Myocyte (in vitro differentiated cells): Measurements from ENCODE around the gene LSAMP. TPM values are rescaled to one million over a fixed set of nuclear protein-coding genes. Genes with fewer than 3 reads are reported as not detected.
A peak's percentile ranks its signal among the peaks of the same experiment; 100 is the strongest.

Source experiments
- DNase-seq: peaks from one replicate; pipeline ENCODE4 v3.0.0-alpha.2; 2012; ENCODE audit warnings: low read depth
- total RNA-seq: library from RNA; depleted of rRNA; stranded (reverse); fragments of >200 nt; gene quantifications from 2 replicates; pipeline ENCODE4 v1.2.3, GENCODE V29; 2014

The LSAMP gene
- total RNA-seq, 1 donor from 2014 or later = 0.03 TPM

GRCh38 chr3:116166121-116166520 is 279.2 kb downstream of the LSAMP start:
- DNase-seq = no peak

DNA sequence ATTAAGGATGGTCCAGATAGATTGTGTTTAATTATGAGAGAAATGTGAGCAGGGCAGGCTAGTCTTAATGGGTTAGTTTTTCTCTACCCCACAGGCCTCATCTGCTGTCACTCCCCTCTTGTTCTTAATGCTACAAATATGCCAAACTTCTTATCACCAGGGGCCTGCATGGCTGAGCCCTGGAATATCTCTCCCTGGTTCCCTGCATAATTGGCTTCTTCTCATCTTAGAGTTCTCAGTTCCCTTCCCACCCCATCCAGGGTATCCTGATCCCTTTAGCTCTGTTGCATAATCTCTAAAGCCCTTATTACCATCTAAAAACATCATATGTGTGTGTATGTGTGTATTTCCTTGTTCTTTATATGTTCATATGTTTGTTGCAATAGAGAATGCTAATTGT is 279.6 kb downstream of the LSAMP start:
- no peak for DNase-seq

DNA sequence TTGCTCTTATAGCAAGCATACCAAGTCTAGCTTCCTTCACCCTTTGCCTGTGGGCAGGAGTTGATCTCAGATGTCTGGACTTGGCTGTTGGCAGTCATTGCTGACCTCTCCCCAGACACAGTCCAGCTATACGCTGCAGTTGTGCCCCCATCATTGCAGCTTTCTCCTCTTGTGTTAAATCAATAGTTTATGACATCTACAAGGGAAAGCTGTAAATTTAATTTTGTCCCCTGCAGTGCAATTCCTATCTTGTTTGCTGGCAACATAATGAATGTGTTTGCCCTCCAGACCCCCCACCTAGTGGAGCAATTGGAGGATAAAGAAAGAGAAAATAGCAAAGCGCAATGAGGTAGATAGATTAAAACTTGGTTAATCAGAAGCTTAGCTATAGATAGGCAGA is 280.2 kb downstream of the LSAMP start:
- no peak for DNase-seq

- DNase-seq = no peak
These were observed 281.2 kb downstream of the LSAMP start for GRCh38 chr3:116164039-116164438.

- no peak for DNase-seq
These were observed 283.4 kb downstream of the LSAMP start for GRCh38 chr3:116161575-116162525.

- DNase-seq = no peak
These were observed 284.7 kb downstream of the LSAMP start for GRCh38 chr3:116160594-116160993.

GRCh38 chr3:116155841-116156240 is 289.4 kb downstream of the LSAMP start:
- DNase-seq = no peak

GRCh38 chr3:116154389-116154788 is 290.9 kb downstream of the LSAMP start:
- no peak for DNase-seq

- no peak for DNase-seq
These were observed 292.1 kb downstream of the LSAMP start for GRCh38 chr3:116153174-116153573.

- DNase-seq = no peak
These were observed 294.6 kb downstream of the LSAMP start for GRCh38 chr3:116150655-116151167.

DNA sequence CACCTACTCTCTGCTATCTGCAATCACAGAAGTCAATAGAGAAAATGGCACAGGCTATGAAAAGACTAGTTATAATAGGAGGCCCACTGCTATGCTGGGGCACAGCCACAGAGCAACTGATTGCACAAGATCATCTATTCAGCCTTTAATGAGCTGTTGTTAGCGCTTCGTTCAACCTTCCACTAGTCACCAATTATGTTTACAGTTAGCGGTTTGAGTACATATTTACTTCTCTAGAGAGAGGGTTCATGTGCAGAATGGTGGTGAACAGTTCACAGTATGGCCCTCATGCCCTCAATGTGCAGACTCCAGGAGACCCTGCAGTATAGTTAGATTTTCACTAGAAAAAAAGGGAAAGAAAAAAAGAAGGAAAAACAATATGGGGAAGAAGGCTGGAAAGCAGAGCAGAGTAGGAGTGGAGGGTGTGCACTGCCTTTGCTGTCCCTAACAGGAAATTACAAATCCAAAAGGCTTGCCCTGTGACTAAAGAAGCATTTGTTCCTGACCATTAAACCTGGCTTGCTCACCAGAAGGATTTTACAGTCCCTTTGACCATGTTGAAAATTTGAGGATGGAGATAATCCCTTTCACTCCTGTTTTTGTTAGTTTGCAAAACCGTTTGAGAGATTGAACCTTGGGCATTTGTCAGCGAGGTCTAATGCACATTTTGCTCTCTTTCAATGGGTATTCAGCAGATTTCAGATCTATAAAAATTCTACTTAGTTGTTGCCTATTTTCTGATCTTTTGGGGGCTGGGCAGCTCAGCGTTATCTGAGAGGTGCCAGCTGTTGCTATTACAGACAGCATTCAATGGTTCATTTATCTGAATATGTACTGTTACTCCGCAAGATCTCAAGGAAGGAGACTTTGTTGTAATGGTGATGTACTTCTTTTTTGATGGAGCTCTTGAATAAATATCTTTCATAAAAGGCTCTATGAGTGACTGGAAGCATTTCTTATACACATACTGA is 296.1 kb downstream of the LSAMP start:
- peak; percentile 41 for DNase-seq

DNA sequence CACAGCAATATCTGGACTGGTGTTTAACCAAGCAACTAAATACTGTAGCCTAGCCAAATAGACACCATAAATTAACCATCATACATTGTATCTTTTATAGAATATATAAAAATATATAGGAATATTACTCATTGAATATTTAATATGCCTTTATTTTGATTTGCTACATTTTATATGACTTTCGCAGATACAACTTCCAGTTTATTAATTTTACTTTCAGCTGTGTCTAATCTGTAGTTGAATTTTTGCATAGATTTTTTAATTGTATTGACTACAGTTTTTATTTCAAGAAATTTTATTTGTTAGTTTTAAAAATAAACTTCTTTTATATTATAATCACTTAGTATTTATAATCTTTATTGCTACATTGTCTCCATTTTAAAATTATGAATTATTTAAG is 299.7 kb downstream of the LSAMP start:
- no peak for DNase-seq

DNA sequence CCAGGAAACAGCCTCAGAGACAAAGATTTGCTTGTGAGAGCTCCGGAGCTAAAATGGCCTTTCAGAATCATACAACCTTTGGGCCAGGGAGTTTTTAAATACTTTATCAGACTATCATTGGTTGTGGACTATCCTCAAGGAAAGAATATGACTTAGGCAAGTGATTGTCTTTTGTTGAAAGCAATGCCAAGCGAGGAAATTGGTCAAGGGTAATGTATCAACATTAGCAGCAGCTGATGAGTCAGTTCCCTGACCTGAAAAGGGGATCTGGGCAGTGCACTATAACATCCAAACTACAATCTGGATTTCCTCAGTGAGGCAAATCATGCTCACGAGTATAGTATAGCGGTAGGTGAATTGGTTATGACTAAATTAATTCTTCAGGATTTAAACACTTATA is 303.6 kb downstream of the LSAMP start:
- no peak for DNase-seq

DNA sequence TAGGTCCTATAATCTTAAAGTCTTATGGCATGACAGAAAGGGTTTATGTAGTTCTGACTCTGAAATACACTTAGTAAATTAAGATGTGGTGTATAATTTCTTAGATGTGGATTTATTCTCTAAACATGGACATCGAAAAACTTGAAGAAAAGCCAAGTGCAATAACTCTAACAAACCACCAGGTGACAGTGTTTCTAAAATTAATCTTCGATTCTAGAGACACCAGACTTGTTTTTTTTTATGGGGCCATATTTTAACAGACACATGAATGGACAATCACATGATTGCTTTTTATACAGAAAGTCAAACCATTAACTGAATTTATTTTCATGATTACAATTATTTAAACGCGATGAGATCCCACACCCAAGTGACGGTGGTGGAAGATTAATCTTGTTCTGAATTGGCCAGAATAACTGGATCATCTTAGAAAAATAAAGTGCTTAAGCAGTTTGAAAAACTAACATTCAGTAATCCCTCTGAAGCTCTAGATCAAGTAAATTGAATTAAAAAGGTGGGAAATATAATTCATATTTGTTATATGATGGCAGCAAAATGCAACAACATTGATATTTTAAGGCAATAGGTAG is 305.1 kb downstream of the LSAMP start:
- peak; percentile 44 for DNase-seq

DNA sequence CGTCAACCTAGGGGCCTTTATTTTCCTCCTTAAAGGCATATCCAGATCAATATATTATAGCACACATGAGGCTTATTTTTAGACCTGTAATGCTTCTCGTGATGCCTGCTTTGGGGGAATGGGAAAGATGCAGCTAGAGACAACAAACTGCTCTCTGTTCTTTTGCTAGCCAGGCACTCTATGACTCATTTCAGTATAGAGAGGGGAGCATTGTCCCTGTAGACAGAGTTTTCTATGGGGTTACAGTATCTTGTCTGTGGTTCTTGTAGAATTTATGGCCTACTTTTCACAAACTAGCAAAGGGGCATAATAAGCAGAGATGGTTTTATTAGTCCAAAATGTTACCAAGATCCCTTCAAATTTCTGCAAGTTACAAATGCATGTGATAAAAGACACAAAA is 305.6 kb downstream of the LSAMP start:
- DNase-seq = no peak

DNA sequence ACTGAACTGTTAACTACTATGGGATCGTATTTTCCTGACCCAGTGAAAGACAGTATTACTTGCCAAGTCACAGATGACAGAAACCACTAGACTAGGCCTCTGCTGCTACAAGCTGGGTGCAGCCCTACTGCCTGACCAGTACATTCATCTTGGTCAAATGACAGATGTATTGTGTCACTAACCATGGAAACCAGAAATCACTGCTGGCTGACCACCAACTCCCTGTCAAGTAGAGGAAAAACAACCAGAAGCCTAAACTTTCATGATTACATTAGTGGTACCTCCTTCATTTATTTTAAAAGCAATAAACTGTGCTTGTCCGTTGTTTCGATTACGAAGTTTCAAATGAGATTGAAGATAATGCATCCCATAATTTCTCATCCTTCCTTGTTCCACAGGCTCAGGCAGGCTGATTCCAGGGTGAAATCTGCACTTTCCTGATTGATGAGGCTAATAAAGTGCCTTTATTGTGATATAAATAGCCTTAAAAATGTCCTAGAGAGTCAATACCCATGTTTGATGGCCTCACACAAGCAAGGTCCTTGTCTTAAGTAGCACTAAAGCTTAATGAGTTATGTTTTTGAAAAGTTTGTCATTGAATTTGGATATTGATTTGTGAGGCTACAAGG is 309.7 kb downstream of the LSAMP start:
- peak; percentile 92 for DNase-seq

DNA sequence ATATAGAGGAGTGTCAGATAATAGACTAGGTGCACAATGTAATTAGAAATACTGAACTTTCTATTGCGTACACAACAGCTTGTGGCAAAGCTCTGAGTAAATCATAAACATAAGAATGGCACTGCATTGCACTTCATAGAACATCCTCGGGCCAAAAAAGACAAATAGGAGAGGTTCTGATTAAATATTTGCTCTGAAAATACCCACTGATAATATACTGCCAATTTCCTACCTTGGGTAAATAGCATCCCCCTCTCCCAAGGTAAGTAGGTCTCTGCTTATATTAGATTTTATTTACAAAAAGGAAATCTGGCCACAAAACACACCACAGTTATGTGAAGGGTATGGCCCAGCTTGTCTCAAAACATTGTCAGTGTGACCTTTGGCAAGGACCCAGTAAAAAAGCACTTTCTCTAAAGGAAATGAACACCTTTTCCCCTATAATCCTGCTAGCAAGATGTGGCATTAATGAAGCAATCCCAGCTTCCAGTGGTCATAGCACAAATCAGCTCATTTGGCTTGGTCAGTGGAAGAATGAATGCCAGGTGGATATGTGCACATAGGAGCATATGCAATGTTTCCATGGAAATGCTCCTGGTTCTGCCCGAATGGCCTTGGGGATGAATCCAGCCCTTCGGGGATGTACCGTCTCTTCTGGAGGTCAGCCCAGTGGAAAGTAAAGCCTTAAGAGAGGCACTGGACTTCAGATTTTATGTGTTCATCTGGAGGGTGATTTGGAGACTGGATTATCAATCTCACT is 315.9 kb downstream of the LSAMP start:
- DNase-seq = no peak

DNA sequence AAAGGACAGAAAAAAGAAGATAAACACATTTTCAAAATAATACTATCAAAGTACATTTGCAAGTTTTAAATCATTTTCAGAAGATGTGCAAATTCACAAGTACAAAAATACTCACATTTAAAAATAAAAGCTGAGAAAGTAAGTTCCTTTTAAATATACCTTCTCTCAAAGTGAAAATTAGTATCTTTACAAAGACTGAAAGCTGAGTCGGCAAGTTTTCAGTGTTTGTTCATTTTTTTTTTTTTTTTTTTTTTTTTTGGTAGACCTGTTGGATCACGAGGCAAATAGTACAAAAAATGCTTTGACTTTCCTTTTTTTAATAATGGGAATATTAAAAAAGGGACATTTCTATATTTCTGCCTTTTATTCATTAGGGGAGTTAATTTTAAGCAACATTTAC is 317.8 kb downstream of the LSAMP start:
- no peak for DNase-seq

DNA sequence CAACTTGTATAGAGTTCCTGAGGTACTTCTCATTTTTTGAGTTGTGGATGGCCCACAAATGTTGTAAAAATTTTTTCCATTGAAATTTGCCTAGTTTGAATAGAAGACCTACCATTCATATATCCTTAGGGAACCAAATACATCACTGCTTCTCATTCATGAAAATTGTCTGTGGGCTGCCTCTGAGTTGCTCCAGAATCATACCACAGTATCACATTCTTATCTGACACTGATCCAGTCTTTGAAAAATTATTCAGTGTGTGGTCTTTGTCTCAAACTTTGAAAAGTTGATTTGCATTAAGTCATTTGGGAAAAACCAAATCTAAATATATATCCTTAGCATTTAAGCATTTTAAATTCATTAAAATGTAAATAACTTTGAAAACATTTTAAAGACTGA is 321.1 kb downstream of the LSAMP start:
- no peak for DNase-seq
